H9 (cell line): ENCODE data around the gene AHI1. TPM values are rescaled to one million over a fixed set of nuclear protein-coding genes. Genes with fewer than 3 reads are reported as not detected.

ENCODE experiments used
- DNase-seq: peaks from one replicate; pipeline ENCODE4 v3.0.0-alpha.2; 2017
- H2AFZ ChIP-seq: one replicate; pipeline ENCODE4 v1.6.1; 2013; ENCODE audit warnings: mild to moderate bottlenecking, low read length, control low read depth, moderate library complexity
- H2AK5ac ChIP-seq: 2 replicates; pipeline ENCODE4 v1.6.1; 2013; ENCODE audit warnings: low read length, control low read depth, mixed read lengths; ENCODE audit not compliant: insufficient read length
- H2BK120ac ChIP-seq: one replicate; pipeline ENCODE4 v1.6.1; 2013; ENCODE audit warnings: low read depth, mild to moderate bottlenecking, low read length, control low read depth, inconsistent platforms; ENCODE audit not compliant: poor library complexity, severe bottlenecking
- H2BK12ac ChIP-seq: 2 replicates; pipeline ENCODE4 v1.6.1; 2013; ENCODE audit warnings: low read length, control low read depth, mixed read lengths, low read depth; ENCODE audit not compliant: insufficient read length
- H2BK15ac ChIP-seq: 2 replicates; pipeline ENCODE4 v1.6.1; 2013; ENCODE audit warnings: low read depth, low read length, control low read depth
- H2BK20ac ChIP-seq: one replicate; pipeline ENCODE4 v1.6.1; 2013; ENCODE audit warnings: low read depth, mild to moderate bottlenecking, low read length, control low read depth, inconsistent platforms; ENCODE audit not compliant: poor library complexity, severe bottlenecking
- H2BK5ac ChIP-seq: 2 replicates; pipeline ENCODE4 v1.6.1; 2013; ENCODE audit warnings: low read length, control low read depth, mixed read lengths; ENCODE audit not compliant: insufficient read length
- H3K14ac ChIP-seq: 2 replicates; pipeline ENCODE4 v1.6.1; 2013; ENCODE audit warnings: low read length, control low read depth; ENCODE audit not compliant: insufficient read depth
- H3K18ac ChIP-seq: 2 replicates; pipeline ENCODE4 v1.6.1; 2013; ENCODE audit warnings: low read depth, mild to moderate bottlenecking, mixed read lengths, low read length, control low read depth; ENCODE audit not compliant: insufficient read length
- H3K23ac ChIP-seq: 2 replicates; pipeline ENCODE4 v1.6.1; 2013; ENCODE audit warnings: low read length, control low read depth, mixed read lengths, low read depth; ENCODE audit not compliant: insufficient read length
- H3K23me2 ChIP-seq: 2 replicates; pipeline ENCODE4 v1.6.1; 2013; ENCODE audit warnings: low read depth, mild to moderate bottlenecking, mixed read lengths, low read length, control low read depth; ENCODE audit not compliant: insufficient read length, poor library complexity, severe bottlenecking
- H3K27ac ChIP-seq: 2 replicates; pipeline ENCODE4 v1.5.1; 2013; ENCODE audit warnings: low read length, control low read depth, mixed read lengths, low read depth; ENCODE audit not compliant: insufficient read length
- H3K27me3 ChIP-seq: 2 replicates; pipeline ENCODE4 v1.6.1; 2013; ENCODE audit warnings: low read length, control low read depth, inconsistent platforms; ENCODE audit not compliant: insufficient read depth
- H3K4ac ChIP-seq: 2 replicates; pipeline ENCODE4 v1.6.1; 2013; ENCODE audit warnings: low read depth, mild to moderate bottlenecking, control low read depth, inconsistent platforms, low read length, moderate library complexity
- H3K4me1 ChIP-seq: 2 replicates; pipeline ENCODE4 v1.6.1; 2013; ENCODE audit warnings: low read length, control low read depth, inconsistent platforms; ENCODE audit not compliant: insufficient read depth
- H3K4me2 ChIP-seq: 2 replicates; pipeline ENCODE4 v1.6.1; 2013; ENCODE audit warnings: low read length, control low read depth, mixed read lengths; ENCODE audit not compliant: insufficient read length, insufficient read depth
- H3K56ac ChIP-seq: 2 replicates; pipeline ENCODE4 v1.6.1; 2013; ENCODE audit warnings: low read depth, mild to moderate bottlenecking, mixed read lengths, low read length, control low read depth; ENCODE audit not compliant: insufficient read length
- H3K79me1 ChIP-seq: 2 replicates; pipeline ENCODE4 v1.6.1; 2013; ENCODE audit warnings: low read depth, mild to moderate bottlenecking, moderate library complexity, low read length, control low read depth, inconsistent platforms; ENCODE audit not compliant: insufficient read depth, poor library complexity, severe bottlenecking
- H3K79me2 ChIP-seq: 2 replicates; pipeline ENCODE4 v1.6.1; 2013; ENCODE audit warnings: low read length, control low read depth, inconsistent platforms; ENCODE audit not compliant: insufficient read depth
- H3K9ac ChIP-seq: 2 replicates; pipeline ENCODE4 v1.6.1; 2013; ENCODE audit warnings: low read length, control low read depth, mixed read lengths; ENCODE audit not compliant: insufficient read length; ENCODE audit errors: extremely low read depth
- H3K9me3 ChIP-seq: one replicate; pipeline ENCODE4 v1.6.1; 2013; ENCODE audit warnings: low read depth, low read length, inconsistent platforms; ENCODE audit not compliant: control insufficient read depth
- H3T11ph ChIP-seq: one replicate; pipeline ENCODE4 v1.6.1; 2013; ENCODE audit warnings: mild to moderate bottlenecking, low read length, control low read depth, inconsistent platforms
- H4K20me1 ChIP-seq: one replicate; pipeline ENCODE4 v1.6.1; 2013; ENCODE audit not compliant: control insufficient read depth, insufficient read length, insufficient read depth
- H4K5ac ChIP-seq: 2 replicates; pipeline ENCODE4 v1.6.1; 2013; ENCODE audit warnings: low read depth, mild to moderate bottlenecking, mixed read lengths, low read length, control low read depth; ENCODE audit not compliant: insufficient read length
- H4K8ac ChIP-seq: replicated peaks from 2 replicates; pipeline ENCODE4 v1.6.1; 2013; ENCODE audit warnings: low read length, control low read depth, mixed read lengths, low read depth; ENCODE audit not compliant: insufficient read length
- H4K91ac ChIP-seq: 2 replicates; pipeline ENCODE4 v1.6.1; 2013; ENCODE audit warnings: low read depth, mild to moderate bottlenecking, moderate library complexity, mixed read lengths, low read length, control low read depth; ENCODE audit not compliant: insufficient read length
- H3K27ac Mint-ChIP-seq, 3 experiments: 2 replicates in 2 of 3; 3 replicates in 1 of 3; pipeline ENCODE4 v1.8.0; 2020 to 2021; ENCODE audit warnings: mixed read lengths in 3 of 3, mild to moderate bottlenecking in 1 of 3, moderate library complexity in 1 of 3
- H3K27me3 Mint-ChIP-seq: 2 replicates; pipeline ENCODE4 v1.8.0; 2021; ENCODE audit warnings: low read depth, mild to moderate bottlenecking, moderate library complexity, mixed read lengths
- H3K36me3 Mint-ChIP-seq, 3 experiments: 2 replicates in 2 of 3; 3 replicates in 1 of 3; pipeline ENCODE4 v1.8.0; 2020 to 2021; ENCODE audit warnings: low read depth in 3 of 3, mixed read lengths in 3 of 3; ENCODE audit not compliant: insufficient read depth in 1 of 3
- H3K4me1 Mint-ChIP-seq, 2 experiments: 2 replicates each; pipeline ENCODE4 v1.8.0; 2020; ENCODE audit warnings: mixed read lengths in 2 of 2
- H3K4me3 Mint-ChIP-seq, 2 experiments: 2 replicates in 1 of 2; 3 replicates in 1 of 2; pipeline ENCODE4 v1.8.0; 2020 to 2021; ENCODE audit warnings: mild to moderate bottlenecking in 2 of 2, mixed read lengths in 2 of 2, moderate library complexity in 1 of 2
- H3K9me3 Mint-ChIP-seq, 2 experiments: 2 replicates in 1 of 2; 3 replicates in 1 of 2; pipeline ENCODE4 v1.8.0; 2020; ENCODE audit warnings: mild to moderate bottlenecking in 2 of 2, mixed read lengths in 2 of 2, moderate library complexity in 1 of 2
- CTCF ChIP-seq: fragments of 200-600 bp; sonication (generic); conservative IDR thresholded peaks from 3 replicates; pipeline ENCODE4 v1.8.0; 2021; ENCODE audit warnings: antibody characterized with exemption, mild to moderate bottlenecking
- WGBS: extraction: QIAGEN DNeasy Blood & Tissue Kit; methylation state at CpG from one replicate; pipeline ENCODE4 v1.1.7; 2013; ENCODE audit warnings: missing lambda C conversion rate, low lambda C conversion rate, mixed read lengths; ENCODE audit not compliant: insufficient read length; ENCODE audit errors: extremely low coverage; 5-methylcytosine and 5-hydroxymethylcytosine counted together
- total RNA-seq: library from RNA; stranded (reverse); gene quantifications from 2 replicates; pipeline ENCODE4 v1.2.1, GENCODE V29; 2021

AHI1 gene
- total RNA-seq, 1 experiment from 2014 or later, result 9.9 TPM

GRCh38 chr6:135532559-135532958 is 35.0 kb upstream of the AHI1 start:
- no peaks in the 10 kb centered on the region for H3K79me2 ChIP-seq
- no peak overlapping the region for H4K8ac ChIP-seq
- Mint-ChIP-seq H3K27me3 (no peaks in the 10 kb centered on the region), H3K9me3 (no peaks in the 10 kb centered on the region), H3K36me3 (no peaks in the 10 kb centered on the region), H3K4me1 (peaks cover under 1 to 3% of the 10 kb centered on the region in 2 experiments; a peak in 3 of 4 replicates), H3K4me3 (no peak overlapping the region), H3K27ac (no peak overlapping the region)
- TF ChIP-seq CTCF, result no peak
- no peak overlapping the region for H3K9ac ChIP-seq
- no peak overlapping the region for H2BK5ac ChIP-seq
- H3K27ac ChIP-seq, result no peak overlapping the region
- H3K4ac ChIP-seq, result no peak overlapping the region
- no peak overlapping the region for H2AFZ ChIP-seq
- H4K5ac ChIP-seq, result no peak overlapping the region
- no peak overlapping the region for H3T11ph ChIP-seq
- H3K23me2 ChIP-seq, result no peaks in the 10 kb centered on the region
- no peak overlapping the region for H3K23ac ChIP-seq
- no peaks in the 10 kb centered on the region for H4K20me1 ChIP-seq
- no peak overlapping the region for H2BK15ac ChIP-seq
- no peak overlapping the region for H2BK12ac ChIP-seq
- no CpG with 5 or more reads among the region's 1 CpG for WGBS
- H3K18ac ChIP-seq, result no peak overlapping the region
- no peak overlapping the region for H2BK20ac ChIP-seq
- no peak overlapping the region for H2AK5ac ChIP-seq
- no peak overlapping the region for H3K4me2 ChIP-seq
- no peak for DNase-seq
- no peak overlapping the region for H3K14ac ChIP-seq
- H3K27me3 ChIP-seq, result no peaks in the 10 kb centered on the region
- no peaks in the 10 kb centered on the region for H3K4me1 ChIP-seq
- no peak overlapping the region for H3K56ac ChIP-seq
- no peak overlapping the region for H4K91ac ChIP-seq
- H2BK120ac ChIP-seq, result no peak overlapping the region
- H3K9me3 ChIP-seq, result no peaks in the 10 kb centered on the region
- H3K79me1 ChIP-seq, result no peaks in the 10 kb centered on the region
